ENCODE data around the gene IGFALS.

IGFALS gene

DNA sequence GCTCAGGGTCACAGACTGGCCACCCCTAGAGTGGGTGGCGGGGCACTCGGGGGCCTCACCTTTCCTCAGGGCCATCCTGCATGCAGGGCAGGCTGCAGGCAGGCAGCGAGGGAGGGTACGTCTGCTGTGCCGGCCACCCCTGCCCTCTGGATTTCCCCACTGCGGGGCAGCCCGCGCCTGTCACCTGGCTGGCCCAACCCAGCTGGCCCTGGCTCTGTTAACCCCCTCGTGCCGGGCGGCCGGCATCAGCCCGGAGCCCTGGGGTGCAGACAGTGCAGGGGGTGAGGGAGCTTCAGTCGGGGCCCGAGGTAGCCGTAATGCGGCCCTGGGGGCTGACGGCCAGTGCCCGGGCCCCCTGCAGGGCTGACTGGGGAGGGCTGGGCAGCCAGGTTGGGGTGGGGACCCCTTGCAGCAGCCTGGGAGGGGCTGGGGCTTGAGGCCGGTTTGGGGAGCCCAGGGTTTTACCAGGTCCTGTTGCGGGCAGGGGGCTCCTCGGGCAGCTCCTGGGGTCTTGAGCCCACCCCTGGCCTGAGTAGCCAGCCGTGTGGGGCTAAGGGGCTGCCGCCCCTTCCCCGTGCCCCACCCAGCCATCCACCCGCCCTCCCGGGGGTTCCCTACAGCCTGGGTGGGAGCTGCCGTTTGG is at the start of gene IGFALS:
IGFALS (minus strand) TSS at position 128 of the 643 bp plus-strand sequence; CDS start at position 75, 53 bp downstream.
- no peak for DNase-seq (ENCODE audit: low spot score)
- no peak for FAIRE-seq

DNA sequence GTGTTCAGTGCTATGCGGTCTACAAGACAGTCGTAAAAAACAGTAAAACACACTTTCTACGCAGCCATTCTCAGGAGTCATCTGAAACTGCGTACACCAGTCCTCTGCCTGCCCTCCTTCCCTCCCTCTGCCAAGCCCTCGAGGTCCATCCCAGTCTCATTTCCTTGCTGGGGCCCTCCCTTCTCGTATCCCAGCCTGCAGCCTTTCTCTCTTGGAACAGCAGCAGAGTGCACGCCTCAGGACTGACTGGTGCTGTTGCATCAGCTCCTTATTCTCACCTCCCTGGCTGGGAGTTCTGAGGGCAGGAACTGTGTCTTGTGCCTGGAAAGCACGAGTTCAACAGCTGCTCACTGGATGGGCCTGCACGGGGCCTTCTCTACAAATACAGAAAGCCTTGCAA is 46.0 kb upstream of the IGFALS start:
- DNase-seq (ENCODE audit: low spot score) (no peak), FAIRE-seq (no peak)

DNA sequence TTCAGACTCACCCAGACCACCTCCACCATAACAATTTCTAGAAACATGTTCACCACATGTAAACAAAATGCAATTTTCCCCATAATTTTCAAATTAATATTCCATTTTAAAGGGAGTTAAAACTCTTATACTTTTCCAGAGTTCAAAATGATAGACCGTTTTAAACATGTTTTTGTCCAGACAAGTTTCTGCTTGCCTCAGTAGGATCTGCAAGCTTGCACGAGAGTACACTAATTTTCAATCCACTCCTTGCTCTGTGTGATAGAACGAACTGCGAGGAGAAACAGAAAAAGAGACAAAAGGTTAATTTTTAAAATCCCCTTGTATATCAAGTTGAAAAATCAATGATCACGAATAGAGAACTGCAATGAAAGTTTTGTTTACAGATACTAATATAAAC is 40.6 kb upstream of the IGFALS start:
- FAIRE-seq (no peak), DNase-seq (ENCODE audit: low spot score) (no peak)

DNA sequence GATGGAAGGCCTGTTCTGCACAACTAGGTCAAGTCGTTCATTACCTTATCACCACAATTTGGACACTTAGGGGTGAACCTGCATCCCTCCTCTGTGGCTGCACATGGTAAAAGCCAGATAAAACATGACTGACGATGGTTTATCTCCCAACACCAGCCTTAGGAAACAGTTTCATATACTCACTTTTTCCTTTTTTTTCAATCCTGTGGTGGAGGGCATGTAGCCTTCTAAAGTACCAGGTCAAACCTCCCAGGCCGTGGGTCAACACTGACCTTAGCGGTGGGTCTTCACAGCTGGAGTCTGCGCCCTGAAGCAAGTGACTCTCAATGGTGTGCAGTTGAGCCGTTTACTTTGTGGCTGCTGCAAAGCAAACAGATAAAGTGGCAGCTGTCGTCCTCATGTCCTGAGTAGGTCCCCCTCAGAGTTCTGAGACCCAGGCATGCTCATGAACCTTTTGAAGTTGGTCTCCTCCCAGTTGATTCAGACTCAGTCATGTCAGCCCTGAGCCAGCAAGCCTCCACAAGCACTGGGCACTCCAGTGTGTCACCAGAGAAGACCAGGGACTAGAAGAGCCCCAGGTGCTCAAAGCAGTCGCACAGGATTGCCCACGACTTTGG is 39.4 kb upstream of the IGFALS start:
- DNase-seq (ENCODE audit: low spot score): no peak

DNA sequence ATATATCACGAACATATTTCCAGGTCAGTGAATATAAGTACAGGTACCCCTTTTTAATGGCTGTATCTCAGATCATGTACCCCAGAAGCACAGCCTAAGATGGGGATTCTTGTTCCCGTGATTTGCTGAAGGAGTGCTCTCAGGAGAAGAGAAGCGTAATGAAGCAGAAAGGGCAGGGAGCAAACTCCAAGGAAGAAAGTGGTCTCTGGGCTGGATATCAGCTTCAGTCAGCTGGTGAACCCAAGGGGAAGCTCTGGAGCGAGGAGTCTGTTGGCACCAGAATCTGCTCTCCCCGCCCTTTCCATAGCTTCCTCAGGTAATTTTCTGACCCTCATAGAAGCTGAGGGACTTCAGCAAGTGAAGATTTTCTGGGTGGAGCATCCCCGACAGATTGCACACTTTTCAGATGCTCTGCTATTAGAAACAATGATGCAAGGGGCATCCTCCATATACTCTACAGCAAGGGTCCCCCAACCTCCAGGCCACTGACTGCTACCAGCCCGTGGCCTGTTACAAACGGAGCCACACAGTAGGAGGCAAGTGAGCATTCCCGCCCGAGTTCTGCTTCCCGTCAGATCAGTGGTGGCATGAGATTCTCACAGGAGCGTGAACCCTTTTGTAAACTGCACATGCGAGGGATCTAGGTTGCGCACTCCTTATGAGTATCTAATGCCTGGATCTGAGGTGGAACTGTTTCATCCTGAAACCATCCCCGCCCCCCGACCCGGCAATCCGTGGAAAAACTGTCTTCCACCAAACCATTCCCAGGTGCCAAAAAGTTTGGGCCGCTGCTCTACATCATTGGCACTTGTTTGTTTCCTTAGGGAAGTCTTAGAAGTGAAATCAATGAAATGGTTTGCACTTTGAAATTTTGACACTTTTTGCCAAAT is 37.9 kb upstream of the IGFALS start:
- DNase-seq (ENCODE audit: low spot score): no peak

More for the DNA sequence above, 39.4 kb upstream of the IGFALS start:
- no peak for FAIRE-seq

DNA sequence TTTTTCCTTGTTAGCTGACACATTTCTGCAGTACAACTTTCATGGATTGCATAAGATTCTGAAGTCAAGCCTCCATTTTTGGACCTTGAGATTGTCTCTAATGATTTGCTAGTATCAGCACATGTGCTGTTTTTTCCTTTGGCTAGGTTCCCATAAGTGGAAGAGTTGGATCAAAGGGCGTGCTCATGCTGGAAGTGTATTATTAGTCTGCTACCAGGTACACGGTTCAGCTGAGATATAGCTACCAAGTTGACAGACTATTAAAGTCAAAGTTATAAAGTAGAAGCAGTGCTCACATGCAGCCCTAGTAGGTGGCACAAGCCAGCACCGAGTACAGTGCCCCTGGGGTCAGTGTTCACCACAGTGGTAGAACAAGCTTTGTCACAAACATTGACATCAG is 36.7 kb upstream of the IGFALS start:
- no peak for FAIRE-seq
- no peak for DNase-seq (ENCODE audit: low spot score)

More for the DNA sequence above, 37.9 kb upstream of the IGFALS start:
- FAIRE-seq: no peak

DNA sequence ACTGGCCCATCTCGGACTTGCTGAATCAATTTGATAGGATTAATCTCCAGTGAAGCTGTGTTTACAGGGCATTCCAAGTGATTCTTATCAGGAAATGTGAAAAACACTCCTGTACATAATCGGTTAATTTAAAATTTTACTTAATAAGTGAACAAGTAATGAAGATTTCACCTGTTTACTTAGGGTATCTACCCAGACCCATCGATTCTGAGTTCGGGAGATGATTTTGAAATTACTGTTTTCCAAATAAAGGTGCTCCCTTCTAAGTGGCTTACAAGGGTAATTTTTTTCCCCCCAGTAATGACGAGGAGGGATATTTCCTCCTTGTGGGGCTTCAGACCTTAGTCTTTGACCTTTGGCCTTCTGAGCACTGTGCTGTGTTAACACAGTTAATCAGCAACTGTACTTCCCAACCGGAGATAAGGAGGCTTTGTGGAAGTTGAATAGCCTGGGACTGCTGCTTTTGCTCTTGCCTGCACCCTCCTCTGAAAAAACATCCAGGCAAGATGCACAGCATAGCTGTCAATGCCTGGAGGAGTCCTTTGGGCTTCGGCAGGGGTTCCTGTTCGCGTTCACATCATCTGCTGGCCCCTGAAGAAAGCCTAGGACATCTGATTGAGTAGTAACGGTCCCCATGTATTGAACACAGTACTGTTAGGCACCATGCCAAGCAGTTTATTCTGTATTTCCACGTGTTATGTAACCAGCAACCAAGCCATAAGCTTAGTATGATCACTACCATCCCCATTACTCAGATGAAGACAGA is 35.3 kb upstream of the IGFALS start:
- FAIRE-seq: no peak
- DNase-seq (ENCODE audit: low spot score): no peak

DNA sequence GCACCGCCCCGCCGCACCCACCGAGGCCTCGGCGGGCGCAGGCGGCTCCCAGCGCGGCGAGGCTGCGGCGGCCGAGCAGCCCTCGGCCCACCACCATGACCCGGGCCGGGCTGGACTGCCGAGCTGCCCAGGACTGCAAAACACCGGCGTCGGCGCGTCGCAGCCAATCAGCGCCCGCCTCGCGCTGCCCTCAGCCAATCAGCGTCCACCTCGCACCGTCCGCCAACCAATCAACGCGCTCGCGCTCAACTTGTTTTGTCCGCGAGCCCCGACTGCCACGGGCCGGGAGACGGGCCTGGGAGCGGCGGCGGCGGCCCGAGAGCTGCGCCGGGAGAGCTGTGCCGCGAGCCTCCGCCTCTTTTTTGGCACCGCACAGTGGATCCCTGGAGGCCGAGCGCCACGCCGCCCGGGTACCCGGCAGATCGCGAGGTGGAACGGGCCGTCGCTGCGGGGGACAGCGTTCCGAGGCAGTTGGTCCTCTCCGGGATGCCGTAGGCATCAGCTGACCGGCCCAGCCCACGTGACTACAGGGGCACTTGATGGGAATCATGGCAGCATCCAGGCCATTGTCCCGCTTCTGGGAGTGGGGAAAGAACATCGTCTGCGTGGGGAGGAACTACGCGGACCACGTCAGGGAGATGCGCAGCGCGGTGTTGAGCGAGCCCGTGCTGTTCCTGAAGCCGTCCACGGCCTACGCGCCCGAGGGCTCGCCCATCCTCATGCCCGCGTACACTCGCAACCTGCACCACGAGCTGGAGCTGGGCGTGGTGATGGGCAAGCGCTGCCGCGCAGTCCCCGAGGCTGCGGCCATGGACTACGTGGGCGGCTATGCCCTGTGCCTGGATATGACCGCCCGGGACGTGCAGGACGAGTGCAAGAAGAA is 33.4 kb upstream of the IGFALS start, which contains the start of the genes FAHD1 and HAGH:
FAHD1 (plus strand) TSS at position 516 of the 883 bp plus-strand sequence; CDS start at position 549, 33 bp downstream.
HAGH (minus strand) TSS at position 135 of the 883 bp plus-strand sequence; CDS start at position 97, 38 bp downstream.
- peak; percentile 97 for FAIRE-seq

DNA sequence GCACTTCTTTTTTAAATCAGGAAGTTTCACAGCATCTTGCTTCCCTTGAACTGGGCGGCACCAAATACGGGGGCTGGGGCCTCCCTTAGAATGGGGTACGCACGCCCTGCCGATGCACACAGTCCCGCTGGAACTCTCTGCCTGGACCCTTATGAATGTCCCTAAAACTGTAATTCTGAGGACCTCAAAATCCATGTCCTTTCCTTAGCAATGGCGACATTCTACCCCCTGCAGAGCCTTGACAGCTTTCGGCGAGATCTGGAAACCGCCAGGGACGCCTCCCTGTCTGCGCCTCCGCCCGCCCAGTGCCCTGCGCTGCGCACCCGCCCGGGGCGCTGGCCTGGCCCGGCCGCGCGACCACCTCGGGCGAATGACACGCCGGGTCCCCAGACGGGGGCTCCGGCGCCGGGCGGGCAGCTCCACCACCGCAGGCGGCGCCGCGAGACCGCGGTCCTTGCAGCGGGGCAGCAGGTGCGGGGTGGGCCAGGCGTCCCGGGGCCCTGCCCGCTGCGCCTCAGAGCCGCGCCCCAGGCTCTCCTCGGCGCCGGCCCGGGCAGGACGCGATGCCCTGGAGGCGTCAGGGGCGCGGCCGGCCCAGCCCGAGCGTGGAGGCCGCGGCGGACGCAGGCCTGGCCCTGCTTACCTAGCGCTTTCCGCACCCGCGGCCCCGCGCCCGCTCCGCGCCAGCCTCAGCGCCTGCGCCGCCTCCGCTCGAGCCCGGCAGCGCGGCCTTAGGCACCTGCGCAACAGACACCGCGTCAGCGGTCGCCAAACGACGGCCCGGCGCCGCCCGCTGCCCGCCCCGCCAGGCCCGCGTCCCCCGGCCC is 32.6 kb upstream of the IGFALS start:
- FAIRE-seq: no peak
- DNase-seq (ENCODE audit: low spot score): peak; percentile 40

More for the DNA sequence above, 33.4 kb upstream of the IGFALS start, which contains the start of the genes FAHD1 and HAGH:
- DNase-seq (ENCODE audit: low spot score): peak; percentile 100

DNA sequence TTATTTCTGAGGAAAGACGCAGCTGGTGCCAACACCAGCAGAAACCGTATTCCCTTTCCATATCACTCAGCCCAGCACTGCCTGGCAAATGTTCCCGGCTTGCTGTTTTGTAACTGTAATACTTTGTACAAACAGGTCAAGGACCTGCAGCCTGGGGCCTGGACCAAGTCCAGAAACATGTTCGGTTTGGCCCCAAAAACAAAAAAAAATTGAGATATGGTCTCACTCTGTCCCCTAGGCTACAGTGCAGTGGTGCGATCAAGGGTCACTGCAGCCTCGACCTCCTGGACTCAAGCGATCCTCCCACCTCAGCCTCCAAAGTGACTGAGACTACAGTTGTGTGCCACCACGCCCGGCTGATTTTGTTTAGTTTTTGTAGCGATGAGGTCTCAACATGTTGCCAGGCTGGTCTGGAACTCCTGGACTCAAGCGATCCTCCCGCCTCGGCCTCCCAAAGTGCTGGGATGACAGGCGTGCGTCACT is 31.9 kb upstream of the IGFALS start:
- no peak for DNase-seq (ENCODE audit: low spot score)
- FAIRE-seq: no peak

DNA sequence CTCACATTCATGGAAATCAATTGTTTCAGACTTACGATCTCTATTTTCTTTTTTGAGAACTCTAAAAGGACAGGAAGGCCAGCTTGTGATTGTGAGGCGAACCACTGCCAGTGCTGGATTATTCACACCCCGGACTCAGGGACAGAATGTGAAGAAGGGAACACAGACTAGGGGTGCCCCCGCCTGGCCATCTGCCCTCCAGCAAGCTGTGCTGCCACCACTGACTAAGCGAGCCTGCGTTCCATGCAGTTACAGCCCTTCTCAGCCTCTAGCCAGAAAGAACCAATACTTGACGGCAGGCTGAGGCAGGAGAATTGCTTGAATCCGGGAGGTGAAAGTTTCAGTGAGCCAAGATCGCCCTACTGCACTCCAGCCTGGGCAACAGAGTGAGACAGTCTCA is 30.3 kb upstream of the IGFALS start:
- FAIRE-seq (peak; percentile 97), DNase-seq (ENCODE audit: low spot score) (peak; percentile 58)

DNA sequence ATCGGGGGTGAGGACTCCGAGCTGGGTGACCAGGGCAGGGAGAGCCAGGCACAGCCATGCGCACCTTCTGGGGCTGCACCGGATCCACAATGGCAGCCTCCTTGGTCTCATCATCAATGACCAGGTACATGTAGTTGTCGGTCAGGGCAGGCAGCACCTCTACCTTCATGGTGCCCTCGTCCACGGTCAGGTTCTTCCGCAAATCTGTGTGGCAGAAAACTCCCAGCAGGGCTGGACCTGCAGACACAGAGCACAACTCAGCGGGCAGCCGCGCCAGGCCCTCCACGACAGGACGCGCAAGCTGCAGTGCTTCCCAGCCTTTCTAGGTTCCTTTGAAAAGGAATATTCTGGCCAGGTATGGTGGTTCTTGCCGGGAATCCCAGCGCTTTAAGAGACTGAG is 29.3 kb upstream of the IGFALS start:
- FAIRE-seq (no peak), DNase-seq (ENCODE audit: low spot score) (no peak)

DNA sequence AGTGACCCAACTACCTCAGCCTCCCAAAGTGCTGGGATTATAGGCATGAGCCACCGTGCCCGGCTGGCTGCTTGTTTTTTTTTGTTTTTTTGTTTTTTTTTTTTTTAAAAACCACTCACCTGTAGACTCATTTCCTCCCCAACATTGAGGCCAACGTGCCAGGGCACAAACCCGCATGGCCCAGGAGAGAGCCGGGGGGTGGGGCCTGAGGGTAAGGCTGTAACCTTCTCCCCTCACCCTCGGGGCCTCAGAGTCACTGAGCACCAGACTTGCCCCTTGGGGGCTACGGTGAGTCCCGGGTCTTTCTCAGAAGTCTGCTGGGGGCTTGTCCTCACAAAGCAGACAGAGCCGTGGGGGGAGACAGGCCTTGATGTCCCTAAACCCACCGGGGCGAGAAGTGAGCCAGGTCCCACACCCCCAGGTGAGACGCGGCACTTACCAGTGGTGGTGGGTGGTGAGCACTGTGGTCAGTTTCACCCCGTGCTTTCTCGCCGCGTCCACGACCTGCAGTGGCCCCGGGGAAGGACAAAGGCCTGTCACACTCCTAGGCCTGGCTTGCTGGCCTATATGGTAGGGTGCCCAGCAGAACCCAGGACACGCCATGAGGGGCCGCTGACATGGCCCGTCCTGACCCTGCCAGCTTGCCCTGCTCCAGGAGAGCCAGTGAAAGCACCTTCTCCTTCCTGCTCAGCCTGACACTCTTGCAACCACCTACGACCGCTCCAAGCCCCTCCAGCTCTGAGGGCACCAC is 28.5 kb upstream of the IGFALS start:
- DNase-seq (ENCODE audit: low spot score): no peak
- FAIRE-seq: peak; percentile 37

DNA sequence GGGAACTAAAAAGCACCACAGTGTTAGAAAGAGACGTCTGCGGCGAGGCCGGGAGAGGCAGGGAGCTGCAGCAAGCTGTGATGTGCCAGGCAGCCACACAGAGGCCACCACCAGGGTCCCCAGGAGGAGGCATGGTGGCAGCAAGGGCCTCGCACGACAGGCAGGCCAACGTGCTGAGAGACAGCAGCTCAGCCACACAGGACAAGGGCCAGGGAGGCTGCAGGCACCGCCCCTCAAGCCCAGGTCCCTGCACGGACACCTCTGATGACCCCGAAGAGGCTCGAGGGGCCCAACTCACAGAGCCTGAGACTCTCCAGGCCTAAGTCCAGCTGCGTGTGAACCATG is 27.4 kb upstream of the IGFALS start:
- no peak for DNase-seq (ENCODE audit: low spot score)
- no peak for FAIRE-seq

DNA sequence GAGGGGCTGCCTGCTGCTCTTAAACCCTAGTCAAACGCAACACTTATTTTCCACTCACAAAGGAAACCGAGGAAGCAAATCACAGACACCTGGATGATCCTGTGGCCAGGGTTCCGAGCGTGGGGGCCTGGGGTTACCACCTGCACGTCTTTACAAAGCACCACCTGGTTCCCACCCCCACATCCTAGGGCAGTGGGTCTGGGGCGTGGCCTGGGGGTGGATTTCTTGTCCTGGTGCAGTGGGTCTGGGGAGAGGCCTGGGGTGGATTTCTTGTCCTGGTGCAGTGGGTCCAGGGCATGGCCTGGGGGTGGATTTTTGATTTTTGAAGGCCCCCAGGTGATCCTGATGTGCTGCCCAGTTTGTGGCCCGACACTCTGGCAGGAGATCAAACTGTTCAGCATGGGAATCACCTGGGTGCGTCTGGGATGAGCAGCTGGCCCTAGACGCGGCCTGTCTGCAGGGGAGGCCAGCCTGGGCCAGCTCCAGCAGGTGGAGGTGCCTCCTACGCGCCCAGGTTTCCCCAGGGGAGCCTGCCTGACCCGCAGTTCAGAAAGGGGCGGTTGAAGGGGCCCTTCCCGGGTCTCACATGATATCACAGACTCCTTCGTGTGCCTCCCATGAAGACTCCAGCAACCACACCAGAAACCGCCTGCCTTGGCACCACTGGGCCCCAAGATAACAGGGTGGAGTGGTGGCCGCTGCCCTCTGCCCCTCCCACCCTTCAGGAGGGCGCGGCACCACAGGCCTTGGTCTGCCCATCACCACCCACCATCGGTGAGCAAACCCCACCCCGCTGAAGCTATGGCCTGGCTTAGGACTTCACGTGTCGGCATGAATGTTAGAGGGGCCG is 26.8 kb upstream of the IGFALS start:
- DNase-seq (ENCODE audit: low spot score): no peak
- no peak for FAIRE-seq

DNA sequence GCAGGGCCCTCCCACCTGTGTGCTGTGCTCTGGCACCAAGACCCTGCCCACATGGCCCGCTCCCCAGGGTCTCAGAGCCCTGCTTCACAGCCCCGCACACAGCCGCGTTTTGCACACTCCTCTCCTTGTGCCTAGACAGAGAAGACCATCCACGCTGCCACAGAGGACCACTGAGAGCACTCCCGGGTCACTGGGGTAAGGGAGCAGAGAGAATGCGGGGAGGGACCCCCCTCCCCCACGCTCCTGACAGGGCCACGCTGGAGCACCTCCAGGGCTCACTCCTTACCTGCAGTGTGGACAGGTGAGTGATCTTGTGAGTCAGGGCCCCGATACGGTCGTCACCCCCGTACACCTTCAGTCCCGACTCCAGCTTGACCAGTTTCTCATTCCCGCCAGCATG is 26.1 kb upstream of the IGFALS start:
- FAIRE-seq (no peak), DNase-seq (ENCODE audit: low spot score) (no peak)

DNA sequence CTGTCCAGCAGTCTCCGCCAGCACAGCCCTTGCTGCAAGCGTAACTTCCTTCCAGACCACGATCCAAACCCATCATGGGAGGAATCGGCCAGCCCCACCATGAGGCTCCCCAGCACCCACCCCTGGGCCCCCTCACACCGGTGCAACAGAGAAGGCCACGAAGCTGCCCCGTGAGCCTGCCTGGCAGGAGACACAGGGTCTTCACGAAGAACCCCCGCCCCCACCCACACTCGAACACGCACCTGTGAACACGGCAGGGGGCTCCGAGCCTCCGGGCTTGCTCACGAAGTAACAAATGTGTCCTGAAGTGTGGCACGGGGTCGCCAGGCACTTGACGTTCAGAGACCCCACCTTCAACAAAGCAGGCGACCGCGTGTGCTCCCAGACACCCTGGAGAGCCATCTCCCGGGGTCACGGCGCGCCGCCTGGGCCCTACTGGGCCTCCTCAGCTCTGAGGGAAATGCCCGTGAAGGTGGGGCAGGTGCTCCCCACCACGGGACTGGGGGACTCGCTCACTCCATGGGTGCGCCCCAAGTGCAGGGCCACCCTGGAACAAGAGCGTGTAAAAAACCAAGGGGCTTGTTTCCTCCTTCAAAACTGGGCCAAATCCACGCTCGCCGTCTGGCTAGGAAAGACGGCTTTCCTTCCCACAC is 25.5 kb upstream of the IGFALS start:
- FAIRE-seq: no peak
- no peak for DNase-seq (ENCODE audit: low spot score)
